MG63 (cell line): ENCODE results near the gene KLHL30. TPM values are rescaled to one million over a fixed set of nuclear protein-coding genes. Genes with fewer than 3 reads are reported as not detected.
"Not testable (repeated sequence)": the region's sequence is repeated elsewhere in the genome, so short reads cannot be mapped to it uniquely, and the experiment has no call there.

ENCODE experiments used
- DNase-seq: peaks from one replicate; pipeline ENCODE4 v3.0.0-alpha.2; 2020
- H3K27me3 ChIP-seq: fragments of 250-450 bp; sonication (Bioruptor Pico); 2 replicates; pipeline ENCODE4 v1.5.1; 2020; ENCODE audit warnings: mild to moderate bottlenecking, moderate library complexity
- H3K36me3 ChIP-seq: fragments of 250-450 bp; sonication (Bioruptor Pico); 2 replicates; pipeline ENCODE4 v1.5.1; 2020; ENCODE audit warnings: mild to moderate bottlenecking, moderate library complexity
- H3K4me3 ChIP-seq: fragments of 250-450 bp; sonication (Bioruptor Pico); 2 replicates; pipeline ENCODE4 v1.5.1; 2020; ENCODE audit warnings: mild to moderate bottlenecking, moderate library complexity
- H3K9me3 ChIP-seq: fragments of 250-450 bp; sonication (Bioruptor Pico); 2 replicates; pipeline ENCODE4 v1.5.1; 2020; ENCODE audit warnings: mild to moderate bottlenecking, moderate library complexity
- total RNA-seq: library from RNA; depleted of rRNA; stranded (reverse); fragments of >200 nt; shearing (Covaris generic); gene quantifications from 2 replicates; pipeline ENCODE4 v1.2.3, GENCODE V29; 2014; ENCODE audit warnings: low replicate concordance

The KLHL30 gene
- total RNA-seq, 1 experiment from 2014 or later: not detected

GRCh38 chr2:238114851-238115660, 23.4 kb upstream of the KLHL30 start:
- DNase-seq: no peak
- no peaks in the 10 kb centered on the region; the same call in 1 of the 2 replicates for H3K27me3 ChIP-seq
- H3K36me3 ChIP-seq: no peaks in the 10 kb centered on the region
- H3K9me3 ChIP-seq: peaks cover 6% of the 10 kb centered on the region; the same call in 1 of the 2 replicates
- H3K4me3 ChIP-seq: no peak overlapping the region

- not testable (repeated sequence) for H3K36me3 ChIP-seq, H3K27me3 ChIP-seq, H3K4me3 ChIP-seq, H3K9me3 ChIP-seq, DNase-seq
Observed at GRCh38 chr2:238115709-238116108, 22.8 kb upstream of the KLHL30 start.

- Histone ChIP-seq H3K27me3 (no peaks in the 10 kb centered on the region; the same call in 1 of the 2 replicates), H3K36me3 (no peaks in the 10 kb centered on the region), H3K9me3 (peaks cover 6% of the 10 kb centered on the region; the same call in 1 of the 2 replicates), H3K4me3 (no peak overlapping the region)
- DNase-seq: no peak
Observed at GRCh38 chr2:238116298-238117198, 21.9 kb upstream of the KLHL30 start.

- Histone ChIP-seq H3K9me3 (peaks cover 6% of the 10 kb centered on the region; the same call in 1 of the 2 replicates), H3K36me3 (no peaks in the 10 kb centered on the region), H3K4me3 (no peak overlapping the region), H3K27me3 (no peaks in the 10 kb centered on the region; the same call in 1 of the 2 replicates)
- DNase-seq: no peak
Observed at GRCh38 chr2:238117199-238118154, 21.0 kb upstream of the KLHL30 start.

- no peak overlapping the region for H3K4me3 ChIP-seq
- H3K36me3 ChIP-seq: no peaks in the 10 kb centered on the region
- no peaks in the 10 kb centered on the region for H3K27me3 ChIP-seq
- H3K9me3 ChIP-seq: no peaks in the 10 kb centered on the region
- no peak for DNase-seq
Observed at GRCh38 chr2:238119756-238120462, 18.6 kb upstream of the KLHL30 start.

GRCh38 chr2:238120463-238121298, 17.8 kb upstream of the KLHL30 start:
- Histone ChIP-seq H3K4me3 (no peak overlapping the region), H3K36me3 (no peaks in the 10 kb centered on the region), H3K27me3 (no peaks in the 10 kb centered on the region), H3K9me3 (no peaks in the 10 kb centered on the region)
- DNase-seq: no peak

GRCh38 chr2:238121511-238122286, 16.8 kb upstream of the KLHL30 start:
- no peak for DNase-seq
- Histone ChIP-seq H3K9me3 (peaks cover 4% of the 10 kb centered on the region), H3K4me3 (no peak overlapping the region), H3K36me3 (no peaks in the 10 kb centered on the region), H3K27me3 (no peaks in the 10 kb centered on the region)

GRCh38 chr2:238122287-238123217, 15.9 kb upstream of the KLHL30 start:
- Histone ChIP-seq H3K27me3 (no peaks in the 10 kb centered on the region), H3K4me3 (no peak overlapping the region)
- no peak for DNase-seq

GRCh38 chr2:238123218-238123971, 15.1 kb upstream of the KLHL30 start:
- no peaks in the 10 kb centered on the region for H3K36me3 ChIP-seq
- H3K9me3 ChIP-seq: peaks cover 4% of the 10 kb centered on the region
- no peak for DNase-seq
- H3K27me3 ChIP-seq: no peaks in the 10 kb centered on the region
- no peak overlapping the region for H3K4me3 ChIP-seq

More at GRCh38 chr2:238122287-238123217, 15.9 kb upstream of the KLHL30 start:
- Histone ChIP-seq H3K9me3 (peaks cover 4% of the 10 kb centered on the region), H3K36me3 (no peaks in the 10 kb centered on the region)

- H3K27me3 ChIP-seq: no peaks in the 10 kb centered on the region
- no peak for DNase-seq
- no peaks in the 10 kb centered on the region for H3K36me3 ChIP-seq
Observed at GRCh38 chr2:238123991-238124470, 14.4 kb upstream of the KLHL30 start.

GRCh38 chr2:238124488-238125126, 13.9 kb upstream of the KLHL30 start:
- Histone ChIP-seq H3K36me3 (no peaks in the 10 kb centered on the region), H3K9me3 (peaks cover 4% of the 10 kb centered on the region), H3K27me3 (no peaks in the 10 kb centered on the region), H3K4me3 (no peak overlapping the region)
- DNase-seq: no peak

More at GRCh38 chr2:238123991-238124470, 14.4 kb upstream of the KLHL30 start:
- H3K9me3 ChIP-seq: peaks cover 4% of the 10 kb centered on the region
- H3K4me3 ChIP-seq: no peak overlapping the region

- no peak overlapping the region for H3K4me3 ChIP-seq
- no peaks in the 10 kb centered on the region for H3K27me3 ChIP-seq
- H3K9me3 ChIP-seq: peaks cover 4% of the 10 kb centered on the region
- no peaks in the 10 kb centered on the region for H3K36me3 ChIP-seq
- no peak for DNase-seq
Observed at GRCh38 chr2:238125127-238125885, 13.2 kb upstream of the KLHL30 start.
